GM23338 (cell line): ENCODE results near the gene OR1J2.

Source experiments
- CREB1 ChIP-seq: fragments of 250-450 bp; sonication (Bioruptor Pico); IDR thresholded peaks from 2 replicates; pipeline ENCODE4 v1.5.0; 2020; ENCODE audit warnings: low read depth, mild to moderate bottlenecking, moderate library complexity
- CTCF ChIP-seq, 2 experiments: fragments of 200-600 bp in 1 of 2; sonication (generic) in 1 of 2; conservative IDR thresholded peaks; 2 replicates each; pipeline versions ENCODE4 v1.5.1 to v1.6.1; 2016 to 2017; ENCODE audit warnings: antibody characterized with exemption in 2 of 2, low read depth in 2 of 2, mild to moderate bottlenecking in 2 of 2, moderate library complexity in 1 of 2
- ETS1 ChIP-seq: IDR thresholded peaks from 2 replicates; pipeline ENCODE4 v1.6.1; 2016; ENCODE audit warnings: antibody characterized with exemption
- EZH2 ChIP-seq: fragments of 200-600 bp; sonication (generic); IDR thresholded peaks from one replicate; pipeline ENCODE4 v1.8.0; 2017; ENCODE audit warnings: antibody characterized with exemption, mild to moderate bottlenecking, low read depth; ENCODE audit not compliant: unreplicated experiment
- EZH2phosphoT487 ChIP-seq: fragments of 200-600 bp; sonication (generic); IDR thresholded peaks from one replicate; pipeline ENCODE4 v1.8.1; 2018; ENCODE audit warnings: antibody characterized with exemption; ENCODE audit not compliant: unreplicated experiment
- NANOG ChIP-seq: IDR thresholded peaks from 2 replicates; pipeline ENCODE4 v1.6.1; 2016; ENCODE audit warnings: antibody characterized with exemption, borderline replicate concordance
- POLR2AphosphoS5 ChIP-seq: IDR thresholded peaks from 2 replicates; pipeline ENCODE4 v1.6.1; 2016; ENCODE audit warnings: antibody characterized with exemption, low read depth
- REST ChIP-seq: IDR thresholded peaks from one replicate; pipeline ENCODE4 v1.6.1; 2018; ENCODE audit warnings: antibody characterized with exemption; ENCODE audit not compliant: unreplicated experiment
- STAT1 ChIP-seq: IDR thresholded peaks from one replicate; pipeline ENCODE4 v1.6.1; 2016; ENCODE audit warnings: antibody characterized with exemption; ENCODE audit not compliant: unreplicated experiment

GRCh38 chr9:122538757-122539156, 28.2 kb downstream of the OR1J2 start:
- TF ChIP-seq CTCF (conservative IDR thresholded peaks at IDR 0.05; ENCODE audit: low read depth in 2 of 2) (no peak), EZH2phosphoT487 (no peak), ETS1 (no peak), REST (no peak), NANOG (no peak), CREB1 (CRISPR knock-in tag) (no peak), POLR2AphosphoS5 (no peak), STAT1 (no peak), EZH2 (no peak)
